ENCODE results near the gene MTHFD1L.

- no peak for TF ChIP-seq CTCF (IDR thresholded peaks at IDR 0.05)
- TF ChIP-seq POLR2A (IDR thresholded peaks at IDR 0.05): no peak
These were observed 254.5 kb downstream of the MTHFD1L start for GRCh38 chr6:151119823-151120524.
